Stimulated activated CD8-positive, alpha-beta memory T cell treated with anti-CD3 and anti-CD28 coated beads, Interleukin-12 subunit alpha, Interleukin-12 subunit beta, amount 100 ng/mL, for 4 hours (primary cell): Measurements from ENCODE around the gene ATP5PB.

ENCODE experiments used
- DNase-seq: peaks from one replicate; pipeline ENCODE4 v3.0.0-alpha.2; 2020; ENCODE audit warnings: low read depth

Gene ATP5PB

DNA sequence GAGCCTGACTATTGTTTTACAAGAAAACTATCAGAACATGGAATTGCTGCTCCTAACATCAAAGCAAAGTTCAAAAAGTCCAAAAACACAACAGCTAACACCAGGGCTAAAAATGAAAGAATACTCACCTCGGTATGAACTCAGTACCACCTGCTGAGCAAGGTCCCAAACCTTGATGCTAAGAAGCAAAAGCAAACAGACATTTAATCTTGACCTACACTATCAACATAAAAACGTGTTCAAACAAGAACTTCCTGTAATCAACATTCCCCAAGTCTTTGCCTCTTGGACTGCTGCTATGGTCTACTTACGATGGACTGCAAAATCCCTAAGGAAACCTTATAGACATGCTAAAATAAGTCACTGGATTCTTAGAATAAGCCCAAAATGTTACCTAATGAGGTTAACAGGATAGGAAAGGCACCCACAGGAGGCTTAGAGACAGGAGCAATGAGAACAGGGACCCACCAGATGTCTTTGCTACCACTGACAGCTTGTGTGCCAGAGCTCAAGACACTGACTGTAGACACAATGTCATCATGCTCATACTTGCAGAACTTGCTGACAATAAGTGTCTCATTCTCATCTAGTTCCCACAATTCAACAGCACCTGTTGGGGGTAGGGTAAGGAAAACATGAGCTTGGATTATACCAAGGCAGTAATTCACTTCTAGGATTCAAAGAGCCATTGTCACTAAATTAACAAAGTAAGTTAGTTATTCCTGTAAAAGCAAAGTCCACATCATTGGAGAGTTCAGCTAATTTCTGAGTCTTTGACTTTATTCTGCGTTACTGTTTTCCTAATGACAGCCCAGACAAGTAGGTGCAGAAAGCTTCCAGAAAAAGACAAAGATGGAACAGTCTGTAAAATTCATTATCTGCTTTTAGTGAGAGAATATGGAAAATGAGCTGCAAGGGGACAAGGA, 2.0 kb upstream of the ATP5PB start:
- no peak for DNase-seq

DNA sequence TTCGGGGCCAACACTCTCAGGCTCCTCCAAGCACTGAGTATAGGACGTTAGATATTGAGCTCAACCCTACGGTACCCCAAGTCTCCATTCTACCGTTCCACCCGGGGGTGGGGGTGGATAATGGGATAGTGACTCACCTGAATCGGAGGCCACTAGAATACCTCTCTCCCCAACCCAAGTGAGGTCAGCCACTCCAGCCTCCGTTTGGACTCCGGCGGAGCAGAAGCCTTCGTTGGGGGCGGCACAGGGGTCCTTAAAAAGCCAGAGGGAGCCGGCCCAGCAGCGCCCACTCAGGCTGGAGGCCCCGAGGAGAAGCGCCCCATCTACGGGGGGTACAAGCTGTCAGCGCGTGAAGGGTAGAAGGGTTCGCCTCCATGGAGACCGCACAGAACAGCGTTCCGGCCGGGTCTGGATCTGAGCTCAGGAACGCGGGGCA, 764 bp upstream of the ATP5PB start:
- peak; percentile 19 for DNase-seq

DNA sequence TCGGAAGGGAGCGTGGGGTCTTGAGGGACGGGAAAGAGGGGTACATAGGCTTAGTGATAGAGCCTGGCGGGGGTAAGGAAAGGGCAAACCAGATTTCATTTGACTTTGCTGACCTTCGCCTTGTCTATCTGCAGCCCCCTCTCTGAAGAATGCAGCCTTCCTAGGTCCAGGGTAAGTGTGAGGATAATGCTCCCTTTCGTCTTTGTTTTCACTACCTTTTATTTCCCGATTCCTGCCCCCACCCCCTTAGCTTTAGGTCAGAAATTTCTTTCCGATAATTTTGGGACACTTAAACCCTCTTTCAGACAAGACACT, 396 bp downstream of the ATP5PB start:
- DNase-seq: no peak

DNA sequence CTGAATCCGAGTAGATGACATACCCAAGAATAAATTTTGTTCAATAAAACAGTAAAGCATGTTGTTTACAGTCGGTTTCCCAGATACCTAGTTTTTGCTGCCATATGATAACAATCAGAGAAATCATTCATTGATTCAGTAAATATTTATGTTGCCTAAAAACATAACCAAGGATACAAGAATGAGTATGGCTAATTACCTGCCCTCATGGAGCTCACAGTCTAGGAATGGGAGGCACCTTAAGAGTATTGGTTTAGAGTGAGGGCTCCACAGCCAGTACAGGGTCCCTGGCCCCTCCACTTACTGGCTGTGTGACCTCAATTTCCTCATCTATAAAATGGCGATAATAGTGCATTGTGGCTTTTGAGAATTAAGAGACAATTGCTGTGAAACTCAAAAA, 921 bp downstream of the ATP5PB start:
- DNase-seq: no peak

DNA sequence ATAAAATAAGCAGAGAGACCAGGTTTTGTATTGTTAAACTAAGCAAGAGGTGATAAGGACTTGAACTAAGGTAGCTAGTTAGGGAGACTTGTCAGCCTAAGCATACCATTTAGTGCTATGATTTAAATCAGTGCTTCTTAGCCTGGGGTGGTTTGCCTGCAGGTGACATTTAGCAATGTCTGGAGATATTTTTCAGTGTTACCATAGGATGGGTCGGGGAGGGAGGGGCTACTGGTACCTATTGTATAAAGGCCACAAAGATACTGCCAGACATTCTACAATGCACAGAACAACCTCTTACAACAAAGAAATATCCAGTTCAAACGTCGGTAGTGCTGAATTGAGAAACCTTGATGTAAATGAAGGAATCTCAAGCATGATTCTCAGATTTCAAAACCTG, 3.3 kb downstream of the ATP5PB start:
- DNase-seq: no peak

DNA sequence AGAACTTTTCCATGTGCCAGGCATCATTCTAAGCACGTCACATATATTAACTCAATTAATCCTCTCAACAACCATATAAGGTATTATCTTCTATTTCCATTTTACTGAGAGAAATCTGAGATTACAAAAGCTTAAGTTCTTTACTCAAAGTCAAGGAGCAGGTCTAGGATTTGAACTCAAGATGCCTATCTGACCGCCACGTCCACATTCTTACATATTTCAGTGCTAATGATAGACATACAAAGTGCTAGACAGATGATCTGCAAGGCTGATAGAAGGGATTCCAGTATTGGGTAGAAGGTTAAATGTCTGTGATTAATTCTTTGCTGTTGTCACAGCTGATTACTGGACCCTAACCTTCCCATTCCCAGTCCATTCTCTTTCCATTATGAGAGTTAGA, 4.4 kb downstream of the ATP5PB start:
- DNase-seq: no peak

DNA sequence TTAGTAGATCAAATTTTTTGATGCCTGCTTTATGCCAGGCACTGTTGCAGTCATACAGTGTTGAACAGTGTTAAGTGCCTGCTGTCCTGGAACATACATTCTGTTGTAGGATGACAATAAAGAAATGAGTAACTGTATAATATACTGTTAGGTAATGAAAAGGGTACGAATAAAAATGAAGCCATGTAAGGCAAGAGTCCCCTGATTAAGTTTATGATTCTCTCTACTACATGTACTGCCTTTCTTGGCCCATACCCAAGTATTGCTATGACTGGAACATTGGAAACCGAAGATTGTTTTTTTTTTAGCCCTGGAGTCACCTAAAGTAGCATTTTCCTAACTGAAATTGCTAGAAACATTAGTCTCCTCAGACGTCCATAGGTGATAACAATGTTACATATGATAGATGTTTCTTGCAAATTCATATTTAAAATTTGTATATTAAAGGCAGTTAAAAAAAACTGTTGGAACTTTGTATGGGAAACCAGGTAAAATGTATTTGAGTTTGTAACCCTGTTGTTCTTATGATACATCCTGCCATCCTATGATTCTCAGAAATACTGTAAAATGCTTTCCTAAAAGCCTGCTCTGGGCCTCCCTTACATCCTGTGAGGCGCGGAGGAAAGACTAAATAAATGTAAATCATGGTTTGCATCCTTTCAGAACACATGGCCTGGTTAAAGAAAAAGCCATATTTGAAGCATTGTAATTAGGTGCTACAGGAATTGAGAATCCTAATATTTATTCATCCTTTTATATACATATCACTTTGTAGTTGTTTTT, 5.8 kb downstream of the ATP5PB start:
- DNase-seq: no peak

DNA sequence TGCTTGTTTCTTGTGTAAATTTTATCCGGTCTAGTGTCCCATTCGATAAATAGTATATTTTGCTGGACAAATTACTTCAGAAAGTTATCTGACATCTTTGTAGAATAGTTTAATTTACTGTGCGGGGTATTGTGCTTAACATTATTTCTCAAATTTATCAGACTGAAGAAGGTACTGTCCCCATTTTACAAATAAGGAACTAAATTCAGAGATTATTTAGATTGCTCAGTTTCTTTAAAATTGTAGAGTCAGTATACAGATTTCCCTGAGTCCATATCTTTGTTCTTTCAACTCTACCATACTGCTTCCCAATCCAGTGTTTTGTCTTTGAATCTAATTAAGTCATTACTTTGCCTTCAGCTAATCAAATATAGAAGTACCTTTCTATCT, 6.4 kb downstream of the ATP5PB start:
- no peak for DNase-seq

DNA sequence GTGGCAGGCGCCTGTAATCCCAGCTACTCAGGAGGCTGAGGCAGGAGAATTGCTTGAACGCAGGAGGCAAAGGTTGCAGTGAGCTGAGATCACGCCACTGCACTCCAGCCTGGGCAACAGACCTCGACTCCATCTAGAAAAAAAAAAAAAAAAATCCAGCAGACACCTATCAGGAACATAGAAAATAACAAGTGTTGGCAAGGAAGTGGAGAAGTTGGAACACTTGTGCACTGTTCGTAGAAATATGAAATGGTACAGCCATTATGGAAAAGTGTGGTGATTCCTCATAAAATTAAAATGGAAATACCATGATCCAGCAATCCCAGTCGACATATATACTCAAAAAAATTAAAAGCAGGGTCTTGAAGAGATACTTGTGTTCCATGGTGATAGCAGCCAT, 12.5 kb downstream of the ATP5PB start:
- no peak for DNase-seq

DNA sequence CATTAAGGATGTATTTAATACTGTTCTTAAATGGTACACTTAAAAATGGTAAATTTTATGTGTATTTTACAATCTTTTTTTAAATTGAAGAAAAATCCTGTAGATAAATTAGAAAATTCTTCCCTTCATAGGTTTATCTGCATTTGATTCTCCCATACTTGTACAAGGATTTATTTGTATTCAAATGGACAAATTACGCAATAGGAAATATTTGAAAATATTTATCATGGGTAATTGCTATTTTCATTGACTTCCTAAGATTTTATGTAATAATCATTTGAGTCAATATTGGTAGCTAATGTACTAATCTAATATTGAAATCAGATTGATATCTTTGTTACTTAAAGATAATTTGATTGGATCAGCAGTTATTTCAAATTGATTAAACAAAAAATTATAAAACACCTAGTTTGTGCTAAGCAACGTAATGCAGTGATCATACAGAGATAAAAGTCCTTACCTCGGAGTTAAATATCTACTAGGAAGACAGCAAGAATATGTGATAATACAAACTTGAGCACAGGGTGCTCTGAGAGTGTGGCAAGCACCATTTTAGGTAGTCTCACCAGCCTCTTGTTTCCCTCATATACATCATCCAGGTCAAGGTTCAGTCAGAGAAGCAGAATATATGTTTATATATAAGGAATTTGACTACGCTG, 13.2 kb downstream of the ATP5PB start:
- no peak for DNase-seq

DNA sequence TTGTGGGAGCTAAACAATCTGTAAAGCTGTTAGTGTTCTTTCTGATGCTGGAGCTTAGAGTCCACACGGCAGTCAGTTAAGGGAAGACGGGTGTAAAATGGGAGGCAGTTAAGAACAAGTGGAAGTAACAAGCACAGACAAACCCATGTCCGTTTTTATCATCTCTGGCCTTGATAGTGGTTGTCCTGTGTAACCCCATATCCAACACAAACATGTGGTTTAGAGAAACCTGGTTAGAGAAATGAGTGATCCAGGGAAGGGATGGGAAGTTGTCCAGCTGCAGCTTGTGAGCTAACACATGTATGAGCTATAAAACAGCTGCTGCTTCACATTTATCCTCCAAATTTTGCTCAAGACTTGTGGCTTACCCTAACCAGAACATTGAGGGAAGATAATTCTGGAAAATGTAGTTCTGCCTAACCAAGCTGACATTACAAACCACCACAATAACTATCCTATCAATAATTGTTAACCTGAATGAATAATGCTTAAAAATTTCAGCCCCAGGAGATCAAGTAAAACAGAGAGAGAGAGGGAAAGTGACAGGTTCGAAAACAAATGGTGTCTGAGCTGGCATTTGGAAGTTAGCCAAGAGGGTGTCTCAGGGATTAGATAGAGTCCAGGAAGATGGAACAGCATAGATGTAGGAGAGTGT, 13.9 kb downstream of the ATP5PB start:
- DNase-seq: no peak

DNA sequence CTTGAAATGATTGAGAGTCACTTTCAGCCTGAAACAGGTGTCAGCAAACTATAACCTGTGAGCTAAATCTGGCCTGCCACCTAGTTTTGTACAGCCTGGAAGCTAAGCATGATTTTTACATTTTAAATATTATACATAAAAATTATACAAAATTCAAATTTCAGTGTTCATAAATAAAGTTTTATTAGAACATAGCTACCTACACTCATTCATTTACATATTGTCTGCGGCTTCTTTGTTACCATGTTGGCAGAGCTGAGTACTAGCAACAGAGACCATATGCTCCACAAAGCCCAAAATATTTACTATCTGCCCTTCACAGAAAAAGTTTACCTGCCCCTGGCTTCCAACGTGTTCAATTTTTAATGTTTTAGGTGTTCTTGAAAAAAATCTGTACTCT, 16.5 kb downstream of the ATP5PB start:
- DNase-seq: no peak

DNA sequence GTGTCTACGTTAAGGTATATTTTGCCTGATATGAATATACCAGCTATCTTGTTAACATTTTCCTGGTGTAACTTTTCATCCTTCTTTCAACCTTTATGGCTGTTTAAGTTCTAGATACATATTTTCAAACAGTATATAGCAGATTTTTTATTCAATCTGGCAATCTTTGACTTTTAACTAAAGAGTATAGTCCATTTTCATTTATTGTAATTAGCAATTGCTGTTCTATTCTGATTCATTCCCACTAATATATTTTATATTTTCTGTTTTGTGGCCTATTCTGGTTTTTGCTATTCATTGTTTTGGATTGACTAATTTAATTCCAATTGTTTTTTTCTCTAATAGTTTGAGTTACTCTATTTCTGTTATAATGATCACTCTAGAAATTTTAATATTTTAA, 17.2 kb downstream of the ATP5PB start:
- DNase-seq: no peak

DNA sequence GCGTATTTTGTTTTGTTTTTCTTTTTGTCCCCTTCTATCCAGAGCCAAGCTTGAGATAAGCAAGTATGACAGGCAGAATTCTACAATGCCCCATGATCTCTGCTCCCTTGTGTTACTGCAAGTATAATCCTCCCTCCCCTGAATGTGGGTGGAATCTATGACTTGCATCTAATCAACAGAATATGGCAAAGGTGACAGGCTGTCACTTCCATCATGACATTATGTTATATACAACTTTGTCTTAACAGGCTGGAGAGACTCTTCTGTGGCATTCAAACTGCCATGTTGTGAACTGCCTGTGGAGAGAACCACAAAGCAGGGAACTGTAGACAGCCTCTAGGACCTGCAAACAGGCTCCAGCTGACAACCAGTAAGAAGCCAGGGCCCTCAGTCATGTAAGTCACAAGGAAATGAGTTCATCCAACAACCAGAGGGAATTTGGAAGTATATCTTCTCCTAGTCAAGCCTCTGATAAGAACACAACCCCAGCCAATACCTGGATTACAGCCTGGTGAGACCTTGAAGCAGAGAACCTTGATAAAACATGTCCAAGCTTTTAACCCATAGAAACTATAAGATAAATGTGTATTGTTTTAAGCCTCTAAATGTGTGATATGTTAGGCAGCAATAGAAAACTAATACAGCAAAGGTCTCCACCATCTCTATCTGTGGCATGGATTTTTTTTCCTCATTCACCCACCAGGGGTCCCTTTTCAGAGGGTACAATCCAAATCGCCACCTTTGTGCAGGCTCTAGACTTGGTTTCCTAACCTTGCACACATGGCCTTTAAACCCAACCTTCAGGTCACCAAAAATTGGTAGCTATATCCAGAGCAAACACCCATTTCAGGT, 18.8 kb downstream of the ATP5PB start:
- no peak for DNase-seq

DNA sequence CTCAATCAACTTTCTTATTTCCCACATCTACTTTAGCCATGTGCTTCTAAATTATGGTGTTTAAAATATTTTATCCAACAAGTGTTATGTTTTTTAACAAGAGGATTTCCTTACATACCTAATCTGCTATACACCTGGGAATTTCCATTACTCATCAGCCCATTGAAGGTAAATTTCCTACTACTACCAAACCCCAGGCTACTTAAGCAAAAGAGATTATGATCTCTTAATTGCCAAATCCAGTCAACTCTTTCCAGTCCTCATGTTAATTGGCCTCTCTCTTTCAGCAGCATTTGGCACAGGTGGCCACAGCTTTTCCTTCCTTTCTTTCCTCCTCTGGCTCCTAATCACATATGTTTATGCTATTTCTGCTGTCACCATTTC, 19.4 kb downstream of the ATP5PB start:
- DNase-seq: no peak

DNA sequence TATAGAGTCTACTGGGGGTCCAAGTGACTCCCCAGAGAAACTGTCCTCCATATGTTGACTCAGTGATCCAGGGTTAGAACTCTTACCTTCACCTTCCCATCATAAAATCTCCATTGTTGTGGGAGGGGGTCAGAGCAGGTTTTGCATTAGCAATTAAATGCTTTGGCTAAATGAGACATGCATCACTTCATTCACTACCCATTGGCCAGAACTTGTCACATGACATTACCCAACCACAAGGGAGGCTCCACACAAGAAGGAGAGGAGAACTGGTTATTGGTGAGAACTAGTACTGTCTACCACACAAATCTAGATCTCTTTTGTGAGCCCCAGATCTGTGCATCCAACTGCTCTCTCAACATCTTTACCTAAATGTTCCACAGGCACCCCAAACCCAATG, 20.3 kb downstream of the ATP5PB start:
- DNase-seq: no peak

DNA sequence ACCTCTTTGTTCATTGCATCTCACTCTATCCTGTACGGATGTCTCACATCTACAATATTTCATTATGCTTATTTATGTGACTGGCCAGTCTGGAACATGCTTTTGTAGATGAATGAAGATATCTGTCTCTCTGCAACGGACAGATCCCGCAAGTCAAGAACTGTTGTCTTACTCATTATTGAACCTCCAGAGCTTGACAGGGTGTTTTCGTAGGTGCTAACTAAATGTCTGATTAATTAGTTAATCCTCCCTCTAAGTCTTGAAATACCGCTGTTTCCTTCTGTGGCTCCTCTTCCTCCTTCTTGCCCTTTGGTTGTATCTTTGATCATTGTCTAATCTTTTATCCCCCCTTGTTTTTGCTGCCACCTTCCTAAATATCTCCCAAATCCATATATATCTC, 21.3 kb downstream of the ATP5PB start:
- no peak for DNase-seq

DNA sequence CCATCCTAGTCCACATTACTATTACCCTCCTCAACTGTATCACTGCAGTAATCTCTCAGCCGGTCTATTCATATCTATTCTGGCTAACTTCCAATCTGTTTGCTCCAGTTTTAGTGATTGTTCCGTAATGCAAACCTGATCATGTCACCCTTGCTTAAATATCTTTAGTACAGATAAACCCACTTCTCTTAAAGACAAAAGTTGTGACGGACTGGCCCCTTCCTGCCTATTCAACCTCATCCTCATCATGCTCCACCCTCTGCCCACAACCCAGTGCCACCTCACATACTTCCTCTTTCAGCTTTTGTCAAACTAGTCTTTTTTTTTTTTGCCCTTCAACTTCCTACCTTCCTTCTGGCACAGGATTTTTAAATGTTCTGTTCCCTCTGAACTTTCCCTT, 21.7 kb downstream of the ATP5PB start:
- no peak for DNase-seq

DNA sequence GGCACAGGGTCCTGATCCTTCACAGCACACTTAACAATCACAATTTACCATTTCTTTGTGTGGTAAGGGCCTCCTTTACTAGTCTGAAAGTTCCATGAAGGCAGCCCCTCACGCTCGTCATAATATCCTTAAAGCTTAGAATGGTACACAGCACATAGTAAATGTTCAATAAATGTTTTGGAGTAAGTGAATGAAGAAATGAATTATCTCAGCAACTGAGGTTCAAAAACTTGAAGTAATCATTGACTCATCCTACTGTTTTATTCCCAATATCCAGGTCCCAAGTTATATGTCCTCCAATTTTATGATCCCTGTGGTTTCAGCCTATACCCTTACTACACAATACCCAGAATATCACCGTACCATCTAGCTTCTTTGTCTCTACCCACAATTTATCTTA, 22.3 kb downstream of the ATP5PB start:
- DNase-seq: no peak

DNA sequence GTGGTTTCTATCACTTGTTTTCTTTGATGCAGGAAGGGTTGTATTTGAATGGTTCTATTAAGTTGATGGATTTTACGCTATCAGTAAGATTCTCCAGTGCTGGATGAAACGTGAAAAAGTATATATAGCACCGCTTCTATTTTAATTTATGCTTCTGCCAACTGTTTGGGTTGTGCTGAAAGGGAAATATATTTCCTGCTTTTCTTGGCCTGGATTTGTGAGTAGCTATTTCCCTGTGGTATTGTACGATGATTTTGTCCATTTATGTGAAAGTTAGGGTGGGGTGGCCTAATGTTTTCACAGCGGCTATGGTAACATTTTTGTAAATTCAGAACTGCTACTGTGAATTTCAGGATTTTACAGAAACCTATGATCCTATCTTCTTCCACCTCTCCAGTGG, 24.8 kb downstream of the ATP5PB start:
- DNase-seq: no peak

DNA sequence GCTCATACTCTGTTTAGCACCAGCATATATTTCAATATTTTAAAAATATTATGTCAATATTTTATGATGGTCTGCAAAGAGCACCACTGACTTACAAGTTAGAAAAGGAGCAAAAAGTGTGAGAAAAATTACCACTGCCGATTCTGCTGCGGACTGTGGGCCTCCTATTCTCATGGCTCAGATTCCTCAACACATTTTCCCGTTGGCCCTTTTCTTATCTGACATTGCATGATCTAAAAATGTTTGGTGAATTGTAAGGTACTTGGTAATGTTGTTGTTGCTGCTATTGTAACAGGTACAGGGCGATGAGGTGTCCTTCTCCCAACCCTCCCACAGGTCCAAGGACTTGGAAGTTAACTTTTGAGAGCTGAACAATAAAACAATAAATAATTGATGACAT, 25.3 kb downstream of the ATP5PB start:
- DNase-seq: no peak

DNA sequence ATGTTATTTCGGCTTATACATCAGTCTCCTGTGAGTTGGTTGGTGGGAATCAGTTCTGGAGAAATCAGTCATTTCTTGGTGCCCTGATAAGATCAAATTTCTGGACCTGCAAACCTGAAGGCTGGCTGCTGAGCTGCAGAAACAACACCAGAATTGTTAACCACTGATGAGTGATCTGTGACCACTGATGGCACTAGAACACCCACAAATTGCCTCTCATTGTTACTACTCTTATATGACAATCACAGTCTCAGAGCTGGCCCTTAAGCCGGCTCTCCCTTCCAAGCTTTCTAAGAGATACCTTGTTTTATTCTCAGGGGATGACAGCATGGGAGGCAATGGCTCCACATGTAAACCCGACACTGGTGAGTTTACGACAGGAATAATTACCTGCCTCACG, 26.4 kb downstream of the ATP5PB start:
- DNase-seq: no peak
